ENCODE results near the gene SYNM.
A peak's percentile ranks its signal among the peaks of the same experiment; 100 is the strongest.

SYNM gene

DNA sequence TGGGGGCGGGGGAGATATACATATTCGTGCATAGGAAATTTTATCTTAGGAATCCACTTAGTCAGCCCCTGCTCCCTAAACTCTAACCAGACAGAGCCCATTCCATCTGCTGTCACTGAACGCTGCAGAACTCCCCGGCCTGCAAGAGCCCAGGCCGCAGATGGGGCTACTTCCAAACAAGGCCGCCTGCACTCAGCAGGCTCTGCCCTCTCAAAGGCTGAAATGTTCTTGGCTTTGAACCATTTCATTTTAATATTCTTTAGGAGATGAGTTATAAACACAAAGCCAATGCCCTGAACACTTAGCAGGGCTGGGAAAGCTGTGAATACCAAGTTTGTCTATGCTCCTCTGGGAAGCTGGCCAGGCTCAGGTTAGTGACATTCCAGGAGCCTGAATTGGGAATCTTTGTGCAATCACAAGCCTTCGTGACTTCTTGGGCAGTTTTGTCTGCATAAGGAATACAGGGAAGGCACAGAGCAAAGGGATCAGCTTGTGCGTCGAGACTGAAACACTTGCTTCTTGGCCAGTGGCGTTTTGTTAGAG lies 65.0 kb downstream of the SYNM start:
- peak; percentile 40 for DNase-seq (ENCODE audit: low spot score)

DNA sequence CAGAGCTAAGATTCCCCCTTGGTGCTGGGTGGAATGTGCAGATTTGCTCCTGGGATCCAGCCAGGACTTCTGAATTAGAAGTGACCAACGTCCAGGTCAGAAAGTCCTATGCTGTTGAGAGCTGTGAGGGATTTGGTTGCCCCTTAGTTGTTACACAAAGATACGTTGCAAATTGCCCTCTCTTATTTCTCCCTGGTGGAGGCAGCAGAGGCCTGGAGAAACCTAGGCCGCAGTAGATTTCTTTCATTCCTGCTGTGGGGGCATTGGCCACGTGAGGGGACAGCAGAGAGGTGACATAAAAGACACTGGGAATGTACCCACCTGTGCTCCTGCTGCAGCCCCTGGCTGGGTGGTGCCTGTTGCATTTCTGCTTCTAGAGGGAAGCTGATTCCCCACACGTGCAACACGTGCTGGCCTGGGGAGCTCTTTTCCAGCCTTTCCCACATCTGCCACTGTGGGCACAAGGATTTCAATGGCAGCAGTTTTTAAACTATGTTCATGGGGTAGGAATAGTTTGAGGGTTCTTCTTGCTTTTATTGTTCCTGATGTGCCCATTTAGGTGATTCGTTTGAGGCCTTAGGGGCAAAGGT lies 65.7 kb downstream of the SYNM start:
- DNase-seq (ENCODE audit: low spot score), result no peak

DNA sequence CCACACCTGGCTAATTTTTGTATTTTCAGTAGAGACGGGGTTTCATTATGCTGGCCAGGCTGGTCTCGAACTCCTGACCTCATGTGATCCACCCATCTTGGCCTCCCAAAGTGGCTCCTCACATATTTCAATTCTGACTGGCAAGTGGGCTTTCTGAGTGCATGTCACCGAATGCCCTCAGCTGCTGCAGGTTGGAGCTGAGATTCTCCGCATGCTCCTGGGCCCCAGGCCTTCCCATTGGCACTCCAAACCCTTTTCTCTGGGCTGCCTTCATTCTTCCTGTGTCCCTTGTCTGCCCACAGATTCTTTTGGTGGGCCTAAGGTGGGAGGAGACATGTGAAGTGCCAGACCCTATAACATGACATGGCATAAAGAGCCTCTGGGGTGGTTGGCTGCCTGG lies 67.3 kb downstream of the SYNM start:
- DNase-seq (ENCODE audit: low spot score), result no peak

DNA sequence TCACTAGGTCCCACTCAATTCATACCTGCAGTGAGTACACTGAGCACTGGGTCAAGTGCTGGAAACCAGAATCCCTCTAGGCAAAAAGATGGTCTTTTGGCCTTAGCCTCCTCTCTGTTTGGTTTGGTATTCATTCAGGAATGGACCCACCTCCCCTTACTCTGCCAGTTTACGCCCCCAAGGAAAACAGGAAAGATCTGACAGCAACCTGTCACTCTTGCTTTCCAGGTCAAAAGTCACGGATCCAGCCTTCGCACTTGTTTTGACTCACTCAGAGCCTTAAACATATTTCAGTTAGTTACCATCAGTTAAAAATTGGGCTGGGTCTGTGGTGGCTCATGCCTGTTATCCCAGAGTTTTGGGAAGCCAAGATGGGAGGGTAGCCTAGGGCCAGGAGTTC lies 68.1 kb downstream of the SYNM start:
- no peak for DNase-seq (ENCODE audit: low spot score)

DNA sequence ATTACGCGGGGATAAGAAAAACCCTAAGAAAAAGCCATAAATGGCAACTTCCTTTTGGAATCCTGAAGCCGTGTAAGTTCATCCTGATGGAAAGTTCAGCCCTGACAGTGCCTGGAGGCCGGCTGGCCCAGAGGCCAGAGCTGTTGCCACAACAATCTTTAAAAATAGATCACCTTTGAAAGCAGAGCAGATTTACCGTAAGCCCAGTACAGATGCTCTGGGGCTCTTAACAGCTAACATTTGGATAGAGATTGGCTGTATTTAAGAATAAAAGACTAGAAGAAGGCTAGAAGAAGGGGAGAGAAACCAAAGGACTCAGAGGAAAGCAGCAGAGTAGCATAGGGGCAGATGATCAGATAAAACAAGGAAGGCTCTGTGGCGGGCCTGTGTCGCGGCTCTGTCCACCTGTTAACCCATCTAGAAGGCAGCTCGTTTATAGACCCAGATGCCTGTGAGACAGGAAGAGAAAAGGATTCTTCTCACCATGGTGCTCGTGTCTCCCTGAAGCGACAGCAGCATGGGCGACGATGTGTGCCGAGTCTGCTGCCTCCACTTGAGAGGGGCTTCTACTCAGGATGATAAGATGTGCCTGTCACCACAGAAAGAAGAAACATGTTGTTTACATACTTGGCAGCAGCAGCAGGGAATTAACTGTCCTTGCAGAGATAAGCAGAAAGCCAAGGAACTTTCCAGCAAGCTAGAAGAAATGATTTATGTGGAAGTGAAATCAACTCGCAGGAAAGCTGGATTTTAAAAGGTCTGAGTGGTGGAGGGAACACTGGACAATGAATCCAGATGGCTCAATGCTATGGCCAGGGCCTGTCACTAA lies 69.9 kb downstream of the SYNM start:
- no peak for DNase-seq (ENCODE audit: low spot score)

DNA sequence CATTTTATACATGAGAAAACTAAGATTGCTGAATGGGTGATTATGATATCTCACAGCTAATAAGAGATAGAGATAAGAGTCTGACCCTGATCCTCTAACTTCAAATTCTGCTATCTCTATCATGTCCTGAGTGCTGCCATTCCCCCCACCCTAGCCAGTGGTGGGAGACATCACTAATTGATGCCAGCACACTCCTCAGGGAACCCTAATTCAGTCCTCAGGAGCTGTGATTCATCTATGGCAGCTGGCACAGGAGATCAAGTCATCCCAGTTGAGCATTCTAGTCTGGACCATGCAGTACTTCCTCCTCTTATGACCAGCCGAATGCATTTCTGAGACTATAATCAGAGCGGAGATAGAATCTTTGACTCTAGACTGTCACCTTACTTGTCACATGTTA lies 71.9 kb downstream of the SYNM start:
- peak; percentile 18 for DNase-seq (ENCODE audit: low spot score)

DNA sequence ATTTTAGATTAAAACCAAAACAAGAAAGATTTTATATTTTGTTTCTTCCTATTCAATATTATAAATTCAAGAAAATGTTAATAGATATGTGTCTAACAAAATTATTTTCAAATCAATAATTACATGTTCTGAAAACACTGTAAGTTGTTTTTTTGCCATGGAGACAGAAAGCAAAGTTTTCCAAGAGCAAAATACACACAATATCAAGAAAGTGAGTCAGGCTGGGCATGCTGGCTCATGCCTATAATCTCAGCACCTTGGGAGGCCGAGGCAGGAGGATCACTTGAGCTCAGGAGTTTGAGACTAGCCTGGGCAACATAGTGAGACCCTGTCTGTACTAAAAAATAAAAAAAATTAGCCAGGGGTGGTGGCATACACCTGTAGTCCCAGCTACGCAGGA lies 72.8 kb downstream of the SYNM start:
- DNase-seq (ENCODE audit: low spot score), result no peak

DNA sequence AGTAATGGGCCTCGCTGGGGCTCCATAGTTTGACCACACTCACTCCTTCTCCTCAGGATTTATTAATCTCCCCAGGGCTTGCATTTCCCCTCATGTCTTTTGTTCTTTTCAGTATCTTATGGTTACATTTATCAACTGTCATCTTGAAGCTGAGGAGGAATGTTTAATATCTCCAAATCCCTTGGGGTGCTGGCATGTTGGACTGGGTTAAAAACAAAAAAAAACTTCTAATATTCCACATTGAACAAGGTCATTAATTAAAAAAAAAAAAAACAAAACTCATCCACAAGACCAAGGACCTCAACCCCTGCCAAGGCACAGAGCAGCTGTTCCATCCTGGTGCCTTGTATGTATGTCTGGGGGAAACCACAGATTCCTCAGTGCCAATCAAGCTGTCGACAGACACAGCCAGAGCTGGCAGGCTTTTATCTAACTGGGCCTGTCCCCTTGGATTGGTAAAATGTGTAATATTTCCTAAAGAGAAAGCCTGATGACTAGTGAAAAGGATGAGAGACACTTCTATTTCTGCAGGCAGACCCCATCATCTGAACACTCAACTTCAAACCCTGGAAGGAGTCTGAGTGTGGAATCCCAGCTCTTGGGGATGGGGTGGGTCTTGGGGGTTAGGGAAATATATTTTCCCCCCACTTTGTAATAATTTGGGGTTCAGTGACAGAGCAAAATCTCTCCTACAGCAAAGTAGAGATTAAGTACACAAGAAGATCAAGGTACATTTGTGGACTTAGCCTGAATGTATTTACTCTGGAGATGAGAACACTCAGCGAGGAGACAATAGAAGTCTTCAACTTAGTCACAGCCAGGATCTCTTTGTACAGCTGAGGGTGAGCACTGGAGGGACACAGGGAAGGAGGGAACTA lies 75.4 kb downstream of the SYNM start:
- DNase-seq (ENCODE audit: low spot score), result no peak

DNA sequence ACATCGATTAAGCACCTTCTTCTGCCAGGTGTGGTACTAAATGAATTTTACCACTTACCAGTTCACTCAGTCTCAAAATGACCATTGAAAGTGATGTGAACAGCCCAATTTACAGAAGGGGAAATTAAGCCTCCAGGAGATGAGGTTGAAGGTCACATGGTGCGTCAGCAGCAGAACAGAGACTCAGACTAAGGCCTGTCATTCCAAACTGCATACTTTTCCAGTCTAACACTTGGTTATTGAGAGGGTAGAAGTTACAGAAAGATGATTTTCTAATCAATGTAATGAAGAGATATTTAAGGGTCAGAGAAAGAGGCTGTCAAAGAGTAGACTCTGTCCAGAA lies 76.1 kb downstream of the SYNM start:
- no peak for DNase-seq (ENCODE audit: low spot score)

DNA sequence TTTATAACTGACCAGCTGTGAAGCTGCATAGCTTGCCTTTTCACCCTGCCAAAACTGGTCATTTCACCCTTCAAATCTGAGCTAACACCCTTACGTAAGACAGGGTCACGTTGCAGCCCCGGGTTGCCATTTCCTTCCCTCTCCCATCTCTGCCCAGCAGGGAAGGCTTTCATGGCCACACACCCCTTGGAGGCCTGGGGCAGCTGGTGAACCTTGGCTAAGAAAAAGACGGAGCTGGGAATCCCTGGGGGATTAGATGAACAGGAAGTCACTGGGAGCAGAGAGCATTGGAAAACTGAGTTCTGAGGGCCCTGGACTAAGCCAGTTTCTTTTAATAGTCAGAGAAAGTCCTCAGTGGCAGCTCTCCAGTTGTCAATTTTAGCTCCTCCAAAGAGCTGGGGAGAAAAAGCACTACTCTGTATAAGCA lies 76.7 kb downstream of the SYNM start:
- DNase-seq (ENCODE audit: low spot score), result no peak

DNA sequence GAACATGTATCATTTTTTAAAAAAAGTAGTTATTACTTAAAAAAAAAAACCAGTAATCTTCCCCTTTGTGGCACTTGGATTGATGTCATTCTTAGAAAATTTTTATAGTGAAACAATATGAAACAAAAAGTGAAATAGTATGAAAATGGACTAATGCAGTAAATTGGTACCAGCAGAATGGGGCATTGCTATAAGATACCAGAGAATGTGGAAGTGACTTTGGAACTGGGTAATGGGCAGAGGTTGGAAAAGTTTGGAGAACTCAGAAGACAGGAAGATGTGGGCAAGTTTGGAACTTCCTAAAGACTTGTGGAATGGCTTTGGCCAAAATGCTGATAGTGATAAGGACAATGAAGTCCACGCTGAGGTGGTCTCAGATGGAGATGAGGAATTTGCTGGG lies 77.9 kb downstream of the SYNM start:
- DNase-seq (ENCODE audit: low spot score), result no peak
